PC-9 (cell line): ENCODE data around the gene SLC1A2. TPM values are rescaled to one million over a fixed set of nuclear protein-coding genes. Genes with fewer than 3 reads are reported as not detected.

Source experiments
- BruUV-seq: library from RNA; stranded (reverse); fragments of 400-500 nt; replicated peaks from 2 replicates; lab custom pipeline; 2021; lab: Mats Ljungman, UMichigan
- CTCF ChIA-PET: fragments of 300-600 bp; sonication (Branson Sonifier 250); formaldehyde crosslinking; loops from one replicate; lab custom pipeline; 2022; ENCODE audit warnings: antibody characterized with exemption; lab: Charles Lee
- POLR2A ChIA-PET: fragments of 300-600 bp; sonication (Branson Sonifier 250); formaldehyde crosslinking; loops from one replicate; lab custom pipeline; 2022; ENCODE audit warnings: antibody characterized with exemption; ENCODE audit not compliant: unreplicated experiment; lab: Charles Lee
- DNase-seq, 2 experiments: peaks; one replicate each; pipeline versions ENCODE4 v3.0.0 to v3.0.0-alpha.2; 2015 to 2022; ENCODE audit warnings: mixed read lengths in 1 of 2
- H2AFZ ChIP-seq: fragments of 200-600 bp; sonication (generic); 2 replicates; pipeline ENCODE4 v1.8.1; 2017; ENCODE audit warnings: antibody characterized with exemption
- H3F3A ChIP-seq: fragments of 200-600 bp; sonication (generic); 2 replicates; pipeline ENCODE4 v1.8.1; 2017; ENCODE audit warnings: antibody characterized with exemption, mild to moderate bottlenecking, low read depth; ENCODE audit not compliant: insufficient read depth
- H3K27ac ChIP-seq: fragments of 200-600 bp; sonication (generic); 2 replicates; pipeline ENCODE4 v1.6.1; 2016; ENCODE audit warnings: mixed run types
- H3K27me3 ChIP-seq: fragments of 200-600 bp; sonication (generic); 2 replicates; pipeline ENCODE4 v1.6.1; 2016; ENCODE audit warnings: low read depth, mixed run types; ENCODE audit not compliant: insufficient read depth
- H3K36me3 ChIP-seq: fragments of 200-600 bp; sonication (generic); 2 replicates; pipeline ENCODE4 v1.6.1; 2016; ENCODE audit warnings: low read depth, mixed run types
- H3K4me1 ChIP-seq: fragments of 200-600 bp; sonication (generic); replicated peaks from 2 replicates; pipeline ENCODE4 v1.6.1; 2016; ENCODE audit warnings: mixed run types; ENCODE audit not compliant: insufficient read depth
- H3K4me2 ChIP-seq: fragments of 200-600 bp; sonication (generic); 2 replicates; pipeline ENCODE4 v1.6.1; 2017; ENCODE audit warnings: mixed run types
- H3K4me3 ChIP-seq: fragments of 200-600 bp; sonication (generic); 2 replicates; pipeline ENCODE4 v1.6.1; 2016; ENCODE audit warnings: mixed run types
- H3K79me2 ChIP-seq: fragments of 200-600 bp; sonication (generic); 2 replicates; pipeline ENCODE4 v1.6.1; 2017; ENCODE audit warnings: low read depth, mixed run types
- H3K9me2 ChIP-seq: fragments of 200-600 bp; sonication (generic); 2 replicates; pipeline ENCODE4 v1.8.1; 2017; ENCODE audit warnings: mild to moderate bottlenecking; ENCODE audit not compliant: insufficient read depth
- H3K9me3 ChIP-seq: fragments of 200-600 bp; sonication (generic); 2 replicates; pipeline ENCODE4 v1.8.1; 2016; ENCODE audit warnings: low read depth; ENCODE audit not compliant: insufficient read depth
- H4K20me1 ChIP-seq: fragments of 200-600 bp; sonication (generic); 2 replicates; pipeline ENCODE4 v1.8.1; 2017; ENCODE audit not compliant: insufficient read depth
- CTCF ChIP-seq: fragments of 200-600 bp; sonication (generic); conservative IDR thresholded peaks from 2 replicates; pipeline ENCODE4 v1.6.1; 2017; ENCODE audit warnings: mixed run types, antibody characterized with exemption, mild to moderate bottlenecking, moderate library complexity
- EZH2 ChIP-seq: fragments of 200-600 bp; sonication (generic); IDR thresholded peaks from 2 replicates; pipeline ENCODE4 v1.8.0; 2017; ENCODE audit warnings: antibody characterized with exemption, low read depth
- intact Hi-C: fragments of 100-400 bp; cut with micrococcal nuclease; formaldehyde crosslinking; loops from one replicate; pipeline ENCODE4 v1.10.0; 2022; ENCODE audit not compliant: unreplicated experiment
- total RNA-seq: library from RNA; stranded (reverse); gene quantifications from 2 replicates; pipeline ENCODE4 v1.2.3, GENCODE V29; 2021

SLC1A2 gene
- total RNA-seq, 1 experiment from 2014 or later: 0.09 TPM

DNA sequence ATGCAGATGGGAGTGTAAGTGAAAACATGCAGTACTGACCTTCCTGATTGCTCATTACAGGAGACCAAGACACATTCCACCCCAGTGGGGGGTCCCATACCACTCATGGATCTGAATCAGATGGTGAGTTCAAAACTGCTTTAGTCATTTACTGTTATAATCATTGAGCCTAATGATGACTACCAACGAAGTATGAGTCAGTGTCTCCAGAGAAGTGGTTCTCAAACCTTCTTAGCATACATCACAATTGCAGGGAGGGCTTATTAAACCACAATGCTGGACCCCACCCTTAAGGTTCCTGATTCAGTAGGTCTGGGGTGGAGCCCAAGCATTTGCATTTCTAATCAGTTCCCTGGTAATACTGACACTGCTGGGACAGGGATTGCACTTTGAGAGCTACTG is 204.6 kb downstream of the SLC1A2 start:
- peaks cover 67% of the 10 kb centered on the region for H3K4me1 ChIP-seq
- no peaks in the 10 kb centered on the region for H4K20me1 ChIP-seq
- peaks cover 96% of the 10 kb centered on the region for H3F3A ChIP-seq
- no peak overlapping the region for H2AFZ ChIP-seq
- ChIA-PET CTCF (no interaction called here), POLR2A (interaction anchor here (0.6 kb wide), 1 partner anchor 809 kb away, joined by 5 read pairs; no protein-coding TSS in a partner anchor)
- peak overlapping the region; percentile 64 for H3K27ac ChIP-seq
- H3K4me2 ChIP-seq: 0 out of 2 replicates have a peak overlapping the region, but pooled peaks have one; percentile 21
- H3K27me3 ChIP-seq: no peaks in the 10 kb centered on the region
- H3K9me2 ChIP-seq: no peaks in the 10 kb centered on the region
- no peaks in the 10 kb centered on the region for H3K9me3 ChIP-seq
- intact Hi-C loops: loop anchor here (5.0 to 10.0 kb wide), 4 partner anchors 70 to 217 kb away; no protein-coding TSS in a partner anchor
- no TSS peak for BruUV-seq
- peaks cover 89% of the 10 kb centered on the region for H3K36me3 ChIP-seq
- no peak overlapping the region for H3K4me3 ChIP-seq
- peaks cover 21% of the 10 kb centered on the region; the same call in 1 of the 2 replicates for H3K79me2 ChIP-seq
- no peak for TF ChIP-seq CTCF
- TF ChIP-seq EZH2: no peak
- peak; percentile 58 to 89 for DNase-seq

GRCh38 chr11:35214226-35214770 is 205.1 kb downstream of the SLC1A2 start:
- Histone ChIP-seq H3K4me2 (peak overlapping the region; percentile 21; the same call in 1 of the 2 replicates), H3K9me3 (no peaks in the 10 kb centered on the region), H3K9me2 (no peaks in the 10 kb centered on the region), H3K27ac (peak overlapping the region; percentile 64), H4K20me1 (no peaks in the 10 kb centered on the region), H2AFZ (no peak overlapping the region), H3K27me3 (no peaks in the 10 kb centered on the region), H3K4me3 (no peak overlapping the region), H3K79me2 (peaks cover 21% of the 10 kb centered on the region; the same call in 1 of the 2 replicates), H3K36me3 (peaks cover 89% of the 10 kb centered on the region), H3F3A (peaks cover 96% of the 10 kb centered on the region), H3K4me1 (peaks cover 67% of the 10 kb centered on the region)
- TF ChIP-seq EZH2 (no peak), CTCF (no peak)
- ChIA-PET POLR2A (interaction anchor here (0.6 kb wide), 3 partner anchors 154 to 810 kb away, joined by 3 to 11 read pairs (median 5); no protein-coding TSS in a partner anchor), CTCF (interaction anchor here (0.6 kb wide), 1 partner anchor 123 kb away, joined by 3 read pairs; no protein-coding TSS in a partner anchor)
- intact Hi-C loops: loop anchor here (10.0 kb wide), 1 partner anchor 69 kb away; no protein-coding TSS in a partner anchor
- BruUV-seq: no TSS peak
- no peak for DNase-seq

- intact Hi-C loops: loop anchor here (10.0 kb wide), 1 partner anchor 67 kb away; no protein-coding TSS in a partner anchor
- POLR2A ChIA-PET: no interaction called here
- H3K9me3 ChIP-seq: no peaks in the 10 kb centered on the region
- BruUV-seq: no TSS peak
- peaks cover 59% of the 10 kb centered on the region for H3K4me1 ChIP-seq
- H4K20me1 ChIP-seq: no peaks in the 10 kb centered on the region
- H3K36me3 ChIP-seq: peaks cover 97% of the 10 kb centered on the region
- CTCF ChIA-PET: no interaction called here
- peaks cover 98% of the 10 kb centered on the region for H3F3A ChIP-seq
- H3K79me2 ChIP-seq: peaks cover 21% of the 10 kb centered on the region; the same call in 1 of the 2 replicates
- no peak for TF ChIP-seq EZH2
- no peak for TF ChIP-seq CTCF
- no peak overlapping the region for H2AFZ ChIP-seq
- H3K27me3 ChIP-seq: no peaks in the 10 kb centered on the region
- H3K4me3 ChIP-seq: no peak overlapping the region
- no peaks in the 10 kb centered on the region for H3K9me2 ChIP-seq
- DNase-seq: no peak
- no peak overlapping the region for H3K4me2 ChIP-seq
- H3K27ac ChIP-seq: peak overlapping the region; percentile 64
Measured at GRCh38 chr11:35211952-35212351, 207.4 kb downstream of the SLC1A2 start.
